Naive B cell (primary cell): ENCODE measurements around the gene HUS1B. TPM values are rescaled to one million over a fixed set of nuclear protein-coding genes. Genes with fewer than 3 reads are reported as not detected.

Source experiments
- ATAC-seq, 2 donors: fragments of 150-1000 bp; cut with Tn5 transposase; 2 replicates each; pipeline ENCODE4 v1.10.0; 2021; ENCODE audit warnings: low read depth in 2 of 2, mild to moderate bottlenecking in 2 of 2, moderate library complexity in 2 of 2
- DNase-seq: peaks from one replicate; pipeline ENCODE4 v3.0.0; 2022
- H3K27ac Mint-ChIP-seq, 6 donors: one replicate each; pipeline ENCODE4 v1.8.0; 2020 to 2022; ENCODE audit warnings: mild to moderate bottlenecking in 6 of 6, mixed read lengths in 6 of 6, moderate library complexity in 5 of 6, inconsistent platforms in 2 of 6
- H3K27me3 Mint-ChIP-seq, 3 donors: one replicate each; pipeline ENCODE4 v1.8.0; 2021 to 2022; ENCODE audit warnings: mixed read lengths in 3 of 3, mild to moderate bottlenecking in 1 of 3
- H3K36me3 Mint-ChIP-seq, 2 donors: one replicate each; pipeline ENCODE4 v1.8.0; 2020 to 2022; ENCODE audit warnings: mixed read lengths in 2 of 2, inconsistent platforms in 1 of 2, mild to moderate bottlenecking in 1 of 2
- H3K4me1 Mint-ChIP-seq, 3 donors: one replicate each; pipeline ENCODE4 v1.8.0; 2020 to 2022; ENCODE audit warnings: mixed read lengths in 3 of 3, inconsistent platforms in 1 of 3, mild to moderate bottlenecking in 1 of 3, moderate library complexity in 1 of 3
- H3K4me3 Mint-ChIP-seq, 8 donors: one replicate each; pipeline ENCODE4 v1.8.0; 2020 to 2022; ENCODE audit warnings: mild to moderate bottlenecking in 8 of 8, mixed read lengths in 8 of 8, moderate library complexity in 8 of 8, inconsistent platforms in 2 of 8
- H3K9me3 Mint-ChIP-seq, 7 donors: one replicate each; pipeline ENCODE4 v1.8.0; 2020 to 2022; ENCODE audit warnings: mixed read lengths in 7 of 7, mild to moderate bottlenecking in 5 of 7, inconsistent platforms in 2 of 7, moderate library complexity in 1 of 7
- polyA plus RNA-seq, 6 donors: library from polyadenylated mRNA; unstranded; fragments of 300-500 nt; fragmentation: Illumina TruSeq; gene quantifications; one replicate each; pipeline ENCODE4 v1.2.3, GENCODE V29; 2021; ENCODE audit warnings: low read depth in 6 of 6

Gene HUS1B
- polyA plus RNA-seq, 6 donors from 2014 or later = 1.7 to 2.2 (median 2.0) TPM; not detected in 2

GRCh38 chr6:606829-607379 lies 50.0 kb downstream of the HUS1B start:
- Mint-ChIP-seq H3K27ac (no peak overlapping the region), H3K9me3 (peaks cover 0 to 3% (median 0%) of the 10 kb centered on the region in 7 donors), H3K36me3 (peaks cover 26 to 32% of the 10 kb centered on the region in 2 donors), H3K27me3 (no peaks in the 10 kb centered on the region), H3K4me3 (no peak overlapping the region), H3K4me1 (peaks cover 16 to 26% (median 23%) of the 10 kb centered on the region in 3 donors)
- ATAC-seq (no peak), DNase-seq (no peak)

Other genes starting within 250 kb of the HUS1B start
- 10 to 100 TPM; 18.0 to 34.8 (median 28.6) TPM for gene EXOC2, start 36.0 kb upstream of the HUS1B start, polyA plus RNA-seq